ENCODE data around the gene CD300H.

DNA sequence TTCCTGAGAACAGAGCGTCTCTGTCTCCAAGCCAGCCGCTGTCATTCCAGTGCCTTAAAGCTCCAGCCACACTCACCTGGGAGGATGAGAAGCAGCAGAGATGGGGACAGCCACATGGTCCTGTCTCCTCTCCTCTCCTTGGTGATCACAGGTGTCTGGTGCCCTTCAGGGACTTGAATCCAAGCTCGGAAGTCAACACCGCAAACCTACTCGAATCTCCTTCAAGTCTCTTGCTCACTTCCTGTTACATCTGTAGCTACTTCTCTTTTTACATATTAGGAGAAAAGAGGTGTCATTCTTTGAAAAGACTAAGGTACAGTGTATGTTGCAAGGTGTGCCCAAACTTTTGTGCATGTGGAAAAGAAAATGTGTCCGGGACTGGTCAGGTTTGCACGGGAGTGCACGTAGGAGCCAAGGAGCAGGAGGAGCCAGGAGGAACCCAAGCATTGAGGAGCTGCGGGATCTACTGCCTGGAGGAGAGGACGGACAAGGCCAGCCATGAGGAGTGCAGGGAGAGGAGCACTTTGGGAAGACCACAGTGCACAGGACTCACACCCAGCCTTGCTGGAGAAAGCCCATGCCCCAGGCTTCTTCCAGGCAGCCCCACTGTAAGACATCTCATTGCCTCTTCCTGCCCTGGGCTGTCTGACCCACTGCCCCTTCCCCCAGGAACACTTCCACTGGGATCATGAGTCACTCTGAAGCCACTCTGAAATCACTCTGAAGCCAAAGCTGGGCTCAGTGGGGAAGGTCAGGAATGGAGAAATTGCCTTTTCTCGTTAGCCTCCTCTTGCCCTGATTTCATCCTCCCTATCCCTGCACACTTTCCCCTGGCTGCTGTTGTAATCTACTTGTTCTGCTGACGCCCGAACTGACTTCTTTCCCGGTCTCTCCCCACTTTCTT is 25.0 kb upstream of the CD300H start, which contains the start of gene CD300LD:
- TF ChIP-seq EP300 (IDR thresholded peaks at IDR 0.05) (no peak), POLR2A (IDR thresholded peaks at IDR 0.05) (no peak)
- TF ChIP-seq, protein P1, sequence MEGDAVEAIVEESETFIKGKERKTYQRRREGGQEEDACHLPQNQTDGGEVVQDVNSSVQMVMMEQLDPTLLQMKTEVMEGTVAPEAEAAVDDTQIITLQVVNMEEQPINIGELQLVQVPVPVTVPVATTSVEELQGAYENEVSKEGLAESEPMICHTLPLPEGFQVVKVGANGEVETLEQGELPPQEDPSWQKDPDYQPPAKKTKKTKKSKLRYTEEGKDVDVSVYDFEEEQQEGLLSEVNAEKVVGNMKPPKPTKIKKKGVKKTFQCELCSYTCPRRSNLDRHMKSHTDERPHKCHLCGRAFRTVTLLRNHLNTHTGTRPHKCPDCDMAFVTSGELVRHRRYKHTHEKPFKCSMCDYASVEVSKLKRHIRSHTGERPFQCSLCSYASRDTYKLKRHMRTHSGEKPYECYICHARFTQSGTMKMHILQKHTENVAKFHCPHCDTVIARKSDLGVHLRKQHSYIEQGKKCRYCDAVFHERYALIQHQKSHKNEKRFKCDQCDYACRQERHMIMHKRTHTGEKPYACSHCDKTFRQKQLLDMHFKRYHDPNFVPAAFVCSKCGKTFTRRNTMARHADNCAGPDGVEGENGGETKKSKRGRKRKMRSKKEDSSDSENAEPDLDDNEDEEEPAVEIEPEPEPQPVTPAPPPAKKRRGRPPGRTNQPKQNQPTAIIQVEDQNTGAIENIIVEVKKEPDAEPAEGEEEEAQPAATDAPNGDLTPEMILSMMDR (IDR thresholded peaks at IDR 0.05) = no peak

All from tibial nerve (tissue), 4 donors.